Breast epithelium (tissue), 4 donors: ENCODE measurements around the gene ABCA1. TPM values are rescaled to one million over a fixed set of nuclear protein-coding genes. Genes with fewer than 3 reads are reported as not detected.

ENCODE experiments used
- DNase-seq, 2 donors: peaks; one replicate each; pipeline ENCODE4 v3.0.0-alpha.2; 2019; ENCODE audit warnings: low spot score in 2 of 2
- H3K27ac ChIP-seq, 2 donors: fragments of 200-600 bp; sonication (generic) in 1 of 2; one replicate each; pipeline ENCODE4 v1.5.1; 2016 to 2019; ENCODE audit warnings: mild to moderate bottlenecking in 1 of 2
- H3K27me3 ChIP-seq, 2 donors: fragments of 200-600 bp; sonication (generic) in 1 of 2; one replicate each; pipeline versions ENCODE4 v1.5.1 to v1.6.0; 2017 to 2019; ENCODE audit warnings: control low read depth in 1 of 2, mild to moderate bottlenecking in 1 of 2
- H3K36me3 ChIP-seq: fragments of 200-600 bp; one replicate; pipeline ENCODE4 v1.5.1; 2019
- H3K4me1 ChIP-seq, 2 donors: fragments of 200-600 bp; sonication (generic); one replicate each; pipeline ENCODE4 v1.5.1; 2016 to 2019; ENCODE audit warnings: control low read depth in 1 of 2
- H3K4me3 ChIP-seq, 3 donors: fragments of 200-600 bp; sonication (generic); 1 replicate in 2 of 3; 2 replicates in 1 of 3; pipeline ENCODE4 v1.5.1; 2016 to 2019; ENCODE audit warnings: mild to moderate bottlenecking in 3 of 3, moderate library complexity in 2 of 3
- H3K9me3 ChIP-seq, 2 donors: fragments of 200-600 bp; sonication (generic) in 1 of 2; one replicate each; pipeline ENCODE4 v1.5.1; 2016 to 2019; ENCODE audit warnings: control low read depth in 1 of 2
- POLR2A ChIP-seq: fragments of 450-650 bp; IDR thresholded peaks from one replicate; pipeline ENCODE4 v1.6.1; 2016; ENCODE audit warnings: antibody characterized with exemption, mild to moderate bottlenecking, moderate library complexity
- POLR2AphosphoS5 ChIP-seq, 3 donors: sonication (generic); formaldehyde crosslinking; IDR thresholded peaks; one replicate each; pipeline ENCODE4 v1.6.1; 2017; ENCODE audit warnings: antibody characterized with exemption in 3 of 3
- intact Hi-C: fragments of 100-400 bp; cut with DNase I; formaldehyde crosslinking; loops from one replicate; pipeline ENCODE4 v1.15.1; 2023; ENCODE audit warnings: low total_unique reads
- total RNA-seq, 3 donors: library from RNA; depleted of rRNA; stranded (reverse); fragments of >200 nt; gene quantifications; one replicate each; pipeline ENCODE4 v1.1.0, GENCODE V29; 2016
- TF ChIP-seq, protein P1 (sequence below), 3 donors: fragments of 450-650 bp; IDR thresholded peaks; one replicate each; pipeline ENCODE4 v1.5.1; 2016 to 2017; ENCODE audit warnings: antibody characterized with exemption in 3 of 3, mild to moderate bottlenecking in 3 of 3, moderate library complexity in 3 of 3

ABCA1 gene
- total RNA-seq, 3 donors from 2014 or later, result 57.0 to 100 (median 67.8) TPM

DNA sequence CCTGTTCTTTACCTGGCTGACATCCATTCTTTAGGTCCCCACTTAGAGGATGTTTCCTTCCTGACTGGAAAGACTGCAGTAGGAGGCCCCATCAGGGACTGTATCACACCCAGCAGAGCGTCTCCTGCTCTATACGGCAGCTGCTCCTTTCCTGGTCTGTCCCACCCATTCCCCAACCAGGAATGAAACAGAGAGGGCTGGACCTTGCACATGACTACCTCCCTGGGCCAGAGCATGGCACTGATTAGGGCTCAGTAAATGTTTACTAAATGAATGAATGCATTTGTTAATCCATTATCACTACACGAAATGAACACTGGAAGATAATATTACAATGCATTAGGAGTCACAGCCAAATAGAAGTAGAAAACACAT, 76.4 kb downstream of the ABCA1 start:
- H3K4me3 ChIP-seq, result no peak overlapping the region
- peaks cover 0 to 3% of the 10 kb centered on the region in 2 donors for H3K4me1 ChIP-seq
- H3K9me3 ChIP-seq, result no peaks in the 10 kb centered on the region
- no peaks in the 10 kb centered on the region for H3K27me3 ChIP-seq
- H3K36me3 ChIP-seq, result no peaks in the 10 kb centered on the region
- intact Hi-C loops, result no loop called here
- TF ChIP-seq POLR2A (no peak), POLR2AphosphoS5 (IDR thresholded peaks at IDR 0.05) (no peak)
- TF ChIP-seq, protein P1, sequence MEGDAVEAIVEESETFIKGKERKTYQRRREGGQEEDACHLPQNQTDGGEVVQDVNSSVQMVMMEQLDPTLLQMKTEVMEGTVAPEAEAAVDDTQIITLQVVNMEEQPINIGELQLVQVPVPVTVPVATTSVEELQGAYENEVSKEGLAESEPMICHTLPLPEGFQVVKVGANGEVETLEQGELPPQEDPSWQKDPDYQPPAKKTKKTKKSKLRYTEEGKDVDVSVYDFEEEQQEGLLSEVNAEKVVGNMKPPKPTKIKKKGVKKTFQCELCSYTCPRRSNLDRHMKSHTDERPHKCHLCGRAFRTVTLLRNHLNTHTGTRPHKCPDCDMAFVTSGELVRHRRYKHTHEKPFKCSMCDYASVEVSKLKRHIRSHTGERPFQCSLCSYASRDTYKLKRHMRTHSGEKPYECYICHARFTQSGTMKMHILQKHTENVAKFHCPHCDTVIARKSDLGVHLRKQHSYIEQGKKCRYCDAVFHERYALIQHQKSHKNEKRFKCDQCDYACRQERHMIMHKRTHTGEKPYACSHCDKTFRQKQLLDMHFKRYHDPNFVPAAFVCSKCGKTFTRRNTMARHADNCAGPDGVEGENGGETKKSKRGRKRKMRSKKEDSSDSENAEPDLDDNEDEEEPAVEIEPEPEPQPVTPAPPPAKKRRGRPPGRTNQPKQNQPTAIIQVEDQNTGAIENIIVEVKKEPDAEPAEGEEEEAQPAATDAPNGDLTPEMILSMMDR (IDR thresholded peaks at IDR 0.05), result no peak
- DNase-seq, result no peak
- no peak overlapping the region for H3K27ac ChIP-seq

- no peak for DNase-seq
- no peaks in the 10 kb centered on the region for H3K27me3 ChIP-seq
- no peak overlapping the region for H3K4me3 ChIP-seq
- H3K9me3 ChIP-seq, result no peaks in the 10 kb centered on the region
- no peaks in the 10 kb centered on the region for H3K4me1 ChIP-seq
- no peak overlapping the region for H3K27ac ChIP-seq
- no peaks in the 10 kb centered on the region for H3K36me3 ChIP-seq
- TF ChIP-seq POLR2AphosphoS5 (IDR thresholded peaks at IDR 0.05) (no peak), POLR2A (no peak)
- TF ChIP-seq, protein P1 (IDR thresholded peaks at IDR 0.05), result no peak
- intact Hi-C loops, result no loop called here
Measured at GRCh38 chr9:104850786-104851545, 77.0 kb downstream of the ABCA1 start.

GRCh38 chr9:104849023-104849422, 78.9 kb downstream of the ABCA1 start:
- TF ChIP-seq, protein P1 (IDR thresholded peaks at IDR 0.05), result no peak
- TF ChIP-seq POLR2A, result no peak
- no peak for TF ChIP-seq POLR2AphosphoS5 (IDR thresholded peaks at IDR 0.05)
- DNase-seq, result no peak
- Histone ChIP-seq H3K27me3 (no peaks in the 10 kb centered on the region), H3K4me3 (no peak overlapping the region), H3K36me3 (no peaks in the 10 kb centered on the region), H3K27ac (no peak overlapping the region), H3K4me1 (no peaks in the 10 kb centered on the region), H3K9me3 (no peaks in the 10 kb centered on the region)
- intact Hi-C loops, result no loop called here

DNA sequence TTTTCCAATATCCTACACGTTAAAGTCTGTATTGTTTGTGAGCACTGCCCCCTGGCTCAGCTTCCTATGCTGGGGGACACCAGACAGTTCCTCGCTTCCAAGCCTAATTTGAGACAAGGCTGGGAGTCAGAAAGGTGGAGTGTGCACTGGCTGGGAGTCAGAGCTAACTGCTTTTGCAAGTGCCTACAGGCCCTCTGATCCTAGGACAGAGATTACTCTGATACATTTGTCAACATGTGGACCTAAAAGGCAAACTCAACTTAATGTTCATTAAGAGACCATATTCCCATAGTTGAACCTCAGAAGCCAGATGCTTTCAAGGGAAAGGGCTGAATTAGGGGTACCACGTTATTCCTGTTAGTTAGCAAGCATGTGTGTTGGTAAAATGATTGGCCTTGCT, 83.2 kb downstream of the ABCA1 start:
- no peaks in the 10 kb centered on the region for H3K36me3 ChIP-seq
- no peak for DNase-seq

GRCh38 chr9:104843644-104844240, 84.2 kb downstream of the ABCA1 start:
- TF ChIP-seq, protein P1 (IDR thresholded peaks at IDR 0.05), result no peak
- no peak for TF ChIP-seq POLR2AphosphoS5 (IDR thresholded peaks at IDR 0.05)
- TF ChIP-seq POLR2A, result no peak
- no peak for DNase-seq
- intact Hi-C loops, result no loop called here
- no peak overlapping the region for H3K4me3 ChIP-seq
- no peaks in the 10 kb centered on the region for H3K9me3 ChIP-seq
- no peaks in the 10 kb centered on the region for H3K4me1 ChIP-seq
- no peaks in the 10 kb centered on the region for H3K36me3 ChIP-seq
- H3K27me3 ChIP-seq, result no peaks in the 10 kb centered on the region
- no peak overlapping the region for H3K27ac ChIP-seq

More for the DNA sequence above, 83.2 kb downstream of the ABCA1 start:
- TF ChIP-seq, protein P1 (IDR thresholded peaks at IDR 0.05), result no peak
- no peak for TF ChIP-seq POLR2A
- Histone ChIP-seq H3K27ac (no peak overlapping the region), H3K27me3 (no peaks in the 10 kb centered on the region), H3K4me1 (no peaks in the 10 kb centered on the region), H3K9me3 (no peaks in the 10 kb centered on the region), H3K4me3 (no peak overlapping the region)
- intact Hi-C loops, result no loop called here
